ENCODE data around the gene MVB12B. TPM values are rescaled to one million over a fixed set of nuclear protein-coding genes. Genes with fewer than 3 reads are reported as not detected.

Gene MVB12B
- total RNA-seq, 1 experiment from 2014 or later: 5.8 TPM

- Histone ChIP-seq H3K27ac (ENCODE audit: insufficient read length, low read depth, low read length) (no peak overlapping the region), H3T11ph (ENCODE audit: low read length) (no peak overlapping the region), H2AFZ (ENCODE audit: low read length) (no peak overlapping the region), H3K79me2 (ENCODE audit: insufficient read depth, low read length) (no peaks in the 10 kb centered on the region), H2BK5ac (ENCODE audit: insufficient read length, low read length) (no peak overlapping the region), H3K23ac (ENCODE audit: insufficient read length, low read depth, low read length) (no peak overlapping the region), H3K18ac (ENCODE audit: insufficient read length, low read depth, low read length) (no peak overlapping the region), H3K14ac (ENCODE audit: insufficient read depth, low read length) (no peak overlapping the region), H3K4ac (ENCODE audit: low read depth, low read length) (no peak overlapping the region), H2AK5ac (ENCODE audit: insufficient read length, low read length) (no peak overlapping the region), H3K23me2 (ENCODE audit: insufficient read length, low read depth, low read length, poor library complexity, severe bottlenecking) (no peaks in the 10 kb centered on the region), H2BK120ac (ENCODE audit: low read depth, low read length, poor library complexity, severe bottlenecking) (no peak overlapping the region), H2BK12ac (ENCODE audit: insufficient read length, low read depth, low read length) (no peak overlapping the region), H3K79me1 (ENCODE audit: insufficient read depth, low read depth, low read length, poor library complexity, severe bottlenecking) (no peaks in the 10 kb centered on the region), H4K91ac (ENCODE audit: insufficient read length, low read depth, low read length) (no peak overlapping the region), H2BK20ac (ENCODE audit: low read depth, low read length, poor library complexity, severe bottlenecking) (no peak overlapping the region), H3K4me2 (ENCODE audit: insufficient read depth, insufficient read length, low read length) (no peak overlapping the region), H4K20me1 (ENCODE audit: control insufficient read depth, insufficient read depth, insufficient read length) (no peaks in the 10 kb centered on the region), H3K4me1 (ENCODE audit: insufficient read depth, low read length) (no peaks in the 10 kb centered on the region; the same call in 1 of the 2 replicates), H4K8ac (replicated peaks; ENCODE audit: insufficient read length, low read depth, low read length) (no peak overlapping the region), H3K9ac (ENCODE audit: extremely low read depth, insufficient read length, low read length) (no peak overlapping the region), H3K27me3 (ENCODE audit: insufficient read depth, low read length) (no peaks in the 10 kb centered on the region), H4K5ac (ENCODE audit: insufficient read length, low read depth, low read length) (no peak overlapping the region), H3K9me3 (ENCODE audit: control insufficient read depth, low read depth, low read length) (no peaks in the 10 kb centered on the region), H2BK15ac (ENCODE audit: low read depth, low read length) (no peak overlapping the region), H3K56ac (ENCODE audit: insufficient read length, low read depth, low read length) (no peak overlapping the region)
- H3K4me3 Mint-ChIP-seq: no peak overlapping the region
- no CpG with 5 or more reads among the region's 7 CpGs for whole genome bisulfite sequencing (ENCODE audit: extremely low coverage, insufficient read length, low lambda C conversion rate)
- no peak for TF ChIP-seq CTCF (conservative IDR thresholded peaks at IDR 0.05)
- H3K27ac Mint-ChIP-seq: peak overlapping the region in 1 of 3 experiments; percentile 19; a peak in 1 of 7 replicates
- H3K9me3 Mint-ChIP-seq: peaks cover 0 to 2% of the 10 kb centered on the region in 2 experiments; a peak in 1 of 5 replicates
- H3K27me3 Mint-ChIP-seq (ENCODE audit: low read depth): no peaks in the 10 kb centered on the region; the same call in 1 of the 2 replicates
- peaks cover 16 to 34% of the 10 kb centered on the region in 2 experiments for H3K4me1 Mint-ChIP-seq
- DNase-seq: no peak
- H3K36me3 Mint-ChIP-seq (ENCODE audit: insufficient read depth in 1 of 3, low read depth in 3 of 3): peaks cover 0 to 5% (median 0%) of the 10 kb centered on the region in 3 experiments; a peak in 3 of 7 replicates
Measured at GRCh38 chr9:126472198-126472947, 145.7 kb downstream of the MVB12B start.
